ENCODE measurements around the gene GRK3.

DNA sequence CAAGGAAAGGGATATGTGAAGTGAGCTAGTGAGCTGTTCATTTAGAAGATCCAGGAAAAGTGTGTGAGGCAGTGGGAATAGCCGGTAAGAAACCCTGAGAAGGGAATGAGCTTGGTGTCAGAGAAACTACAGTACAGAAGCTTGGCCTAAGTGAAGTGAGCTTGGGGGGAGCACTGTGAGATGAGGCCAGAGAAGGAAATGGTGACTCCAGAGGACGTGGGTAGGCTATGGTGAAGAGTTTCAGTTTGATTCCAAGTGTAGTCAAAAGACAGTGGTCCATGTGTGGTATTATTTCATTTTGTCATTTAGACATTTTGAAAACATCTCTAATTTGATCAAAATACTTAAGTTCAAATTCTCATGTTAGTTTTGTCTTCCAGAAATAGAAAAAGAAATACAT lies 77.2 kb downstream of the GRK3 start:
- TF ChIP-seq CTCF (IDR thresholded peaks at IDR 0.05) (no peak), POLR2A (IDR thresholded peaks at IDR 0.05) (no peak)

Measured in Peyer's patch (tissue), 4 donors.